CD4-positive, alpha-beta T cell treated with Interleukin-1 beta for 1 hour (primary cell): Measurements from ENCODE around the gene ATXN7L1.

Experiments used
- DNase-seq, 2 donors: peaks; one replicate each; pipeline ENCODE4 v3.0.0-alpha.2; 2020 to 2022

ATXN7L1 gene

DNA sequence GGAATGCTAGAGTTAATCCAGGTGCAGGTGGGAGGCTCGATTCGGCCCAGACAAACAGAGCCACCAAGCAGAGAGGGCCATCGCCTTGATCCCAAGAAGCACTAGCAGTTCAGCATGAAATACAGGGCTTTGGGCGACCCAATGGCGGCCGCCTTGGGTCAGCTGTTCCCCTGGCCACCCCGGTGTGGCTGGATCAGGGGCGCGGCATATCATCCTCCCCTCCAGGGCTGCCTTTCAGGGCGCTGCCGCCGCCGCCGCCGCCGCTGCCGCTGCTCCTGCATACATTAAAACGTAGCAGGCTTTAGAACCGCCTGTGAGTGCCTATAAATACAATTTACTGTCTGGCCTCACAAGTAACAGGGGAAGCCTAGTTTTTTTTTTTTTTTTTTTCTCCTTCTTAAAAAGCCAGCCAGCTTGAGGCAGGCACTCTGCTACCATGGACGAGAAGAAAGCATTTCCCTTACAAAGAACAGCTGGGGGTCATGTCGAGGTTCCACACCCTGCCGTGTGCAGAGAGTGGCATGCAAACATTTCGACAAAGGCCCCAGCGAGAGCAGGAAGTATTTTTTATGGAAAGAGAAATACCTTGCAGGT lies 237.4 kb downstream of the ATXN7L1 start:
- DNase-seq, result no peak

DNA sequence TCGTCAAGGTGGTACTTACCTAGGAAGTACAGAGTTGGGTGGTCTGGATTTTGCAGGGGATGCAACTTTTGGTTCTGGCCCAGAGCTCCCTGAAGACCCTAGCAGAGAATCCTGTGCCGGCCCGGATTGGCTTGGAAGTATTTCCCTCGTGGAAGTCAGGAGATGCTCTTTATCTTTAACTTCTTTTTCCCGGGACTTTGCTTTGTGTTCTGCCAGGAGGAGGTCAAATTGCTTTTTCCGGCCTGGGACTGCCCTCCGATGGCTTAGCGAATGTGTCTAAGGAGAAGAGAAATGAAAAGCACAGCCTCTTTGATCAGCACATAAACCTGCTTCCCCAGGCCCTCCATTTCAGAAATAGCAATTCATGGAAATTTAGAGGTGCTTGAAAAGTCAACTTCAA lies 238.1 kb downstream of the ATXN7L1 start:
- no peak for DNase-seq

DNA sequence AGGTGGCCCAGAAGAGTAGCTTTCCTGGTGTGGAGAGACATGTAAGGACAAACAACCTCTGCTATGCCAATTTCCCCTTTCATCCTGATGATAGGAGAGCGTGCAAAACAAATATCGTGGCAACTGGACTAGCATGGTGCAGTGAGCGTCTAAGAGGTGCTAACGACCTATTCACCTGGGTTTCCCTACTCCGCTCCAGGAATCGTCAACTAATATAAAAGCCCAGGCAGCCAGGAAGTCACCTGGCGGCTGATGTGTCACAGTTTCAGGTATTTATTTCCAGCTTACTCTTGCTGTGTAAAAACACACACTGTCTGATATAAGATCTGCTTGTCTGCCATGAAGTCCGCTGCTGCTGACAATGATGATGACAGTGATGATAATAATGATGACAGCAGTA lies 238.6 kb downstream of the ATXN7L1 start:
- DNase-seq, result no peak

DNA sequence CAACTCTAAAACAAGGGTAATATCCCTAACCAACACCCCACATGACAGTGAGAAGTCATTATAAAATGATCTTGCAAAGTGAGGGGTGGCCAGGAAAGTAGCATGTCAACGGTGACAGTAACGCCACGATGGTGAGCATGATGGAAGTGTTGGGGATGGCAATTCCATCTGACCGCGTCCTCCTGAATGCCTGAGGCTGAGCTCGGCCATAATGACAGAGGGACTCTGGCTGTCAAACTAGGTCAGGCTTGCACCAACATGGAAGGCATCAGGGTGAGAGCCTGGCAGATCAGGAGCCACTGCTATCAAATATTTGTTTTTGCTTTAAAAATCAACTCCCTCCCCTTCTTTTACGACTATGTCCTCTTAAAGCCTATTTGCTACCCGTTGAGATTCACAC lies 239.4 kb downstream of the ATXN7L1 start:
- DNase-seq, result no peak

DNA sequence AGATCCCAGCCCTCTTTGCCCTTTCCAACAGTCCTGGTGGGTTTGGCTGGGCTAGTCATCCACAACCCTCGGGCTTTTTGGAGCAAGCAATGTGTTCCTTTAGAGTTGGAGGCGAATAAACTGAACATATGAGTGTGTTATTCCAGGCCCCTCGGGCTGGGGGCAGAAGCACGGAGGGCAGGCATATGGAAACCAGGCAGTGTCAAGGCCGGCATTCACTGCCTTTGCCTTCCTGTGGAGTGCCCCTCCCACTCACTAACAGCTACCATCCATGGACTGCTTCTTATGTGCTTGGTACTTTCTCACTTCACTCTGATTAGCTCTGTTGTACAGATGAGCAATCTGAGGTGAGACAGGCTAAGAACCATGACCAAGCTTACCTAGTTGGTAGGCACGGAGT lies 241.2 kb downstream of the ATXN7L1 start:
- DNase-seq, result no peak

DNA sequence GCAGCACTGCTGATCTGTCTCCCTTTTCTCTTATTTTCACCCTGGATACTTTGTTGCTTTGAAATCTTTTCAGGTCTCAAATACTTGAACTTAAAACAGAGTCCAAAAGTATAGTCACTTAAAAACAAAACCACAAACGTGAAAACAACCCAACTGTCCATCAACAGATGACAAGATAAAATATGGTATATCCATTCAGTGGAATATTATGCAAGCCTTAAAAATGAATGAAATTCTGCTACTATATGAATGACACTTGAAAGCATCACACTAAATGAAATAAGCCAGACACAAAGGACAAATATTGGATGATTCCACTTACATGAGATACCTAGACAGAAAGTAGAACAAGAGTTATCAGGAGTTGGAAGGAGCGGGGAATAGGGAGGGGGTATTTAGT lies 250.4 kb downstream of the ATXN7L1 start:
- DNase-seq, result no peak

DNA sequence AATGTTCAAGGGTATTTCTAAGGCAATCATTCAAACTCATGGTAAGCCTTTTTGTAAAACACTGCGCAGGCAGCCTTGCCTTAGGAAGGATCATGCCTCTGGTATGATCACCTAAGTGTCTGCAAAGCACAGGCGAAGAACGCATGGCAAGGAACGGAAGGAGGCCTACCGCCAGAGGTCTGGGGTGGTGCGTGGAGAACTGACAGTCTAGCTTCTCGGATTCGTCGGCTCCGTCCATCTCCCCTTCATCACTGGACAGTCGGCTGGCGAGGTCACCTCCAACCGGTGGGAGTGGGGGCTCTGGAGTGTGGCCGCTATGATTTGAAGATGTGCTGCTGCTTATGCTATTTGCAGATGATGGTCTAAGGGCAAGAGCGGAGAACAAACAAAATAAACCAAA lies 252.5 kb downstream of the ATXN7L1 start:
- DNase-seq, result no peak

DNA sequence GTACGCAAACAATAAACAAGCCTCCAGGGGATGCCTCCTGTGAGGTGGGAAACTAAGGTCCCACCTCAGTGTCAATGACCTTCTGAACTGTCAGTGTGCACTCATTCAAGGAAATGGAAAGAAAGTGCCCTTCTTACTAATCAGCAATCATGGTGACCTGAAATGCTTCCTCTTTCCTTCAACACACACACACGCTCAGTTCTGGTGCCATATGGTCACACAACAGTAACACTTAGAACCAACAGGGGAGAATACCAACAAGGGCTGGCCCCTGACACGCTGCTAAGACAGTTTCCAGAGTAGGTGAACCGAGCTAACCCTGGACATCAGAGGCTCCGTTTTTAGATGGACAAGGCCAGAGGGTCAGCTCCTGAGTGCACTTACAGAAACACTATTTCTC lies 253.0 kb downstream of the ATXN7L1 start:
- DNase-seq, result no peak

DNA sequence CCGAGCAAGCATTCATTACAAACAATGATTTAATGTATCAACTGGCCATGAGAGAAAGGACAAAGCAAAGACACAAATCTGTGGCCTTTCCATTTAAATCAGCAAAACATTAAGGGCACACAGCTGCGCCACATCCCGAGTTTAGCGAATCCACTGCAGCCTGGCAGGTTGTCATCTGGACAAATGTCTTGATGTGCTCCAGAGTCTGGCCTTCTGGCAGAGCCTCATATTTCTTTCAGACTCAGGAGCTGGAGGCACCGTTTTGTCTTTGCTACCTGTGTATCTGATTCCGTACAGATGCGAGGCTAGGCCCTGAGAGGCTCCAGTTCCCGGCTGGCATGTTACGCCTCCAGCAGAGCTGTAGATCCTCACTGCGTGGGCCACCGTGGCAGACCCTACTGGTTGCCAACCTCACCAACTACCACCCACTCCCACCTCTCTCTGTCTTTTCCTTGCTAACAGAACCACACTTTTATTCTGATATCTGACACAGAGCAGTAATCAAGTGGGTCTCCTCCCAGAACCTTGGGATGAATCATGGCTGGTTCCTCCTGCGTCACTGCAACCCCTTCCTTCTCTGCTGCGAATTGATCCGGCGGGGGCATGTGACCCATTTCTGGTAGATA lies 254.2 kb downstream of the ATXN7L1 start:
- no peak for DNase-seq

DNA sequence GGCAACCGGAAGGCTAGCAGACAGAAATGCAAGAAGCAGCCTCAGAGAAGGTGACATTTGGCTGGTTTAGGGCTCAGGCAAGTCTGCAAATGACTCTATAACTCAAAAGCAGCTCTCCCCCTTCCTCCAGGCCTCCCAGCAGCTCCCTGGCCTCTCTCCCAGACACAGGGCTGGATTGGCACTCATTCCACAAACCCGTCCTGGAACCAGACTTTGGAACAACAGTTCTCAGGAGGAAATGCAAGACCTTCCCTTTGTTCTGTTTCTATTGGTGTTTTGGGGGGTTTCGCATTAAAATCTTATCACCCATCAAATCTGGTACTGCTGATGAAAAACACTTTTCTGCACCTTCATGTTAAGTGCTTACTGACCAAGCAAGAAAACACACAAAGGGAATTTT lies 254.8 kb downstream of the ATXN7L1 start:
- no peak for DNase-seq

DNA sequence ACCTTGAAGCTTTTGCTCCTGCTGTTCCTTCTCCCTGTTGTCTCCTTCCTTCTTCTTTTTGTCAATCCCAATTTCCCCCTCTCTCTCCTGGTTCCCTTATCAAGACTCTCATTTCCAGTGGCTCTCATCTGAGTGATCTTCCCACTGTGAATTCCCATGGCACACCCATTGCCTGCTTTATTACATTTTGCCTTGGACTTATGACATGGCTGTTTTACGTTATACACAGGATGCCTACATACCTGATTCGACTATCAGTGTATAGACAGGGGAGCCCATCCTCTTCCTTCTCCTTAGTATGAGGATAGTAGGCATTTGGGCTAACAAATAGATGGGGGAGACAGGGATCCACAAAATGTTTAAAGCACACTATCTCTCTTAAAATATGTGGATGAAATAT lies 255.2 kb downstream of the ATXN7L1 start:
- no peak for DNase-seq

DNA sequence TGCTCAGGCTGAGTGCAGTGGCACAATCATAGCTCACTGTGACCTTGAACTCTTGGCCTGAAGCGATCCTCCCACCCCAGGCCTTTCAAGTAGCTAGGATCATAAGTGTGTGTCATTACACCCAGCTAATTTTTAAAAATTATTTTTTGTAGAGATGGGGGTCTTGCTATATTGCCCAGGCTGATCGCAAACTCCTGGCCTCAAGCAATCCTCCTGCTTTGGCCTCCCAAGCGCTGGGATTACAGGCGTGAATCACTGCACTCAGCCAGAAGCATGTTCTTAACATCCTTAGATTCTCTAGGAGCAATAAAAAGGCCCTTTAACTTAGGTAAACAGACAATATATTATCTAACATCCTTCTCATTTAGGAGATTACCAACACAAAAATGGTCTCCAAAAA lies 256.8 kb downstream of the ATXN7L1 start:
- DNase-seq, result no peak

DNA sequence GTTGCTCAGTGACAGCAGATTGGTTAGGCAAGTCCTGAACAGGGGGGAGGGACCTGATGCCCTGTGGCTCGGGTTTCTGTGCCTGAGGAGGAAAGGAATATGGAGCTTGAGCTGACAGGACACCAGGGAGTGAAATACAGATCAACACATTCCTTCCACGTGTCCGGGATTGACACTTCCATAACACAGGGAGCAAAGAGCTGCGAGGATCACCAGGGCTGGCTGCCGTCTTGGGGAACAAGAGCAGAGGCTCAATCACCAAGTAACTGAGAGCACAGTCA lies 258.4 kb downstream of the ATXN7L1 start:
- no peak for DNase-seq

DNA sequence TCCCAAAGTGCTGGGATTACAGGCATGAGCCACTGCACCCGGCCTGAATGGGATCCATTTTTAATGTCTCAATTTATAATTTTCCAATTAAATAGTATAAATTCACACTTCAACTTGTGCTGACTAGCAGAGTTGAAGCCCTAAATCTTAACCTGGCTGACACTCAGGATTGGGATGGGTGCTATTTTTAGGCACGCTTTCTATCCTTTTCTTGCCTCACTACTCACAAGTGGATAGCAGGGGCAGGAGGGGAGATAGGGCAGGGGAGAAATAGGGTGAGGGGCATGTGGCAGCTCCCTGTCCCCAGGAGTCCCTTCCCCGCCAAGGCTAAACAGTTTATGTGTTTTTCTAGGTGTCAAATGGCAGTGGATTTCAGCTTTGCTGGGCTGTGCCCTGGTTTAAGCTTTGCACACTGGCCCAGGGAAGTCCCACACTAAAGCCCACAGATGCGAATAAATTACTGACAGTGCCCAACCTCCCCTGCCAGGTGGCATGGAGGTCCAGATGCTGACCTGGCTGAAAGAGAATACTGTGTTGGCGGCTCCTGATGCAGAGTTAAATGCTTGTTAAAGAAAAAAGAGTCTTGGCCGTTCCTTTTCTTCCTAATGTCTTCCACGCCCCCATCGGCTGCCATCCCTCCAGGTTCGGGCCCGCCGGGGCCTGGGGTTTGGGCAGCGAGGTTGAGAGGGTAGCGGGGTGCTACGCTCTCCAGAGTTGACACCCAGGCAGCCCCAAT lies 259.0 kb downstream of the ATXN7L1 start:
- no peak for DNase-seq

DNA sequence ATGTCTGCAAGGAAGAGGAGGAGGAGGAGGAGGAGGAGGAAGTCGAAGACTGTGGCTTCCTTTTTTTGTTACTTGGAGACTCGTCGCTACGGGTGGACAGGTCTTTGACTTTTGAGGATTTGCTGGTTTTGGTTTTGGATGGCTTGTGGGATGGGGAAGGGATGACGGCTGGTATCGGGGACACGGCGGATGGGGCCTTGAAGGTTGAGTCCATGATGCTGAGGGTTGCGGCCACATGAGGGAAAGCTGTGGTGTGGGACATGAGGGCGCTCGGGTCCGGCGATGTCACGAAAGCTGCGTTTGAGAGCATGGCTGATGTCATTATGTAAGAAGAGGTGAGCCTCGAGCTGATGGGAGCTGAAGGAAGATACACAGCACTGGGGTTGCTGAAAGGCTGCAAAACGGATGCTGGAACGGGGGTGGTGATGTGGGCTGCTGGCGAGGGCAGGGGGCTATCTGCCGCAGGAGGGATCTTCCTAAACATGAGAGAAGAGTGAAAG lies 262.0 kb downstream of the ATXN7L1 start:
- no peak for DNase-seq

DNA sequence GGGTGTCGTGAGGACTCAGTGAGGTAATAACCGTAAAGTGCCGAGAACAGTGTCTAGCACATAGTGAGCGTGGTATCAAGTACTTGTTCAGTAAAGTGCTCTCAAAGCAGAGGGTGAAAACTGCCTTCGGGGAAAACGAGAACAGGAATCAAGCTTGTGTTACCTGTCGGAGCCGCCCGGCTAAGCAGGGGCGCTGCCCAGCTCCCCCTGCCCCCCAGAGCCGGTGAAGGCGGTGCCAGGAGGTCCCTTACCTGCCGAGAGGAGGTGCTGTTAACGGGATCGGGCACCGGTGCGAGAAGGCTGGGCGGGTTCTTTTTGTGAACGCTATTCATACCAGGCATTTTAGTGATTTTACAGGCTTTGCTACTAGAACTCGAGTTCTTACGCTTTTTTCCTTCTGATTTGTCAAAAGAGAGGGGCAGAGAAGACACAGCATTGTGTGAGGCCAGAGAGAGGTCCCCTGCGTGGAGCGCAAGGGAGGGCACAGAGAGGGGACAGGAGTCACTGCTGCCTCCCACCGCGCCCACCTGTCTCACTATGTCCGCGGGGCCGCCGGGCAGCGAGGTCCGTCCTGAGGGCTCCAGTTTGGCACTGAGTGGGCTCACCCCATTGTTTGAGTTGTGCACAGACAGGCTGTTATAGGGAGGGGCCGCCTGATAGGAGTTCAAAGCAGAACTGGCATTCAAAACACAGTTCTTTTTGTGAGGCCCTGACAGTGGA lies 262.6 kb downstream of the ATXN7L1 start:
- DNase-seq, result no peak

DNA sequence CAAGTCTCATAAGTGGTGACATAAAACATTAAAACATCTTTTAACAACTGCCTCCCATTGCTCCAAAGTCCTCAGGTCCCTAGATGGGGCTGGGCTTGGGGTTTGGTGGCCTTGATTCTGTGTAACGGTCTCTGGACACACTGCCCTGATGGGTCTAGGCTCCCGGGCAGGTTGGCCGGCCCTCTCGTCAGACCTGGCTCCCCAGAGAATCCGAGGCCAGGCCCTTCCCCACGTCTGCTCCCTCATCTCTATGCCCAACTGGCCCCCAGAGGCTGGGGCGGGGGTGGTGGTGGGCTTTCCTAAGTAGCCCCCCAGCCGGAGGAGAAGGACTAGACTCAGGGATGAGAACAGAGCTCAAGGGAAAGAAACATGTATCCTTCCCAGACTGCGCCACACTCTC lies 263.6 kb downstream of the ATXN7L1 start:
- DNase-seq, result no peak

DNA sequence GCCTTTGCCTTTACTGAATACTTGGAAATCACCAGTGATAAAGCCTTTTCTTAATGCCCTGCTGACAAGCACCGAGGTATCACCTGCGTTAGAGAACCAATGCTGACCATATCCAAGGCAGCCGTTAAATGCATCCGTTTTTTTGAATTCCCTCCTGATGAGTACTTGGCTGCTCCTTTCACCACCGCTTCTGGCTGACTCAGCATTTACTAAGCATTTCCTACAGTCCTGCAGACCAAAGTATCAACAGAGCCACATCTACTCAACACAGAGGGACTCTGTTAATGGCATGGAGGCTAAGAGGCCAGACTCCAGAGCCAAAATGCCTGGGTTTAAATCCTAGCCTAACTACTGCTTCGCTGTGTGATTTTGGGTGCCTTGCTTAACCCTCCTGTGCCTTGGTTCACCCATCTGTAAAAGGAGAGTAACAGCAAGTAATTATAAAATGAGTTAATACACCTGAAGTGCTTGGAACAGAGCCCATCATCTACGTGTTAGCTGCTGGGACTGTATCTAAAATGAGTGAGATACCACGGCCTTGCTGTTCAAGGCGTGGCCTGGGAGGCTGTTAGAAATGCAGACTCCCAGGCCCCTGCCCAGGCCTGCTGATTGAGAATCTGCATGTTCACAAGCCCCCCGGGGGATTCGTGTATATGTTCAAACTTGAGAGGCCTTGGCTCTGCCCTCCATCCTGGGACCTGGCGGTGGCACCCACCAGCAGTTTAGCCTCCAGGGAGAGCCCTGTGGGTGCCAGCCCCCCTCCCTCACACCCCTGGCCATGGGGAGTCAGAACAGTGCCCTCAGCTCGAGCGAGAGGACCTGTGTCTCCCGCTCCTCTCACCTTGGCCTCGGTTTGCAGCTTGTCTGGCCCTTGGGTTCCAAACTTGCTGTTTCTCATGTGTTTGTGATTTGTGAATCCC lies 264.3 kb downstream of the ATXN7L1 start:
- DNase-seq, result no peak

DNA sequence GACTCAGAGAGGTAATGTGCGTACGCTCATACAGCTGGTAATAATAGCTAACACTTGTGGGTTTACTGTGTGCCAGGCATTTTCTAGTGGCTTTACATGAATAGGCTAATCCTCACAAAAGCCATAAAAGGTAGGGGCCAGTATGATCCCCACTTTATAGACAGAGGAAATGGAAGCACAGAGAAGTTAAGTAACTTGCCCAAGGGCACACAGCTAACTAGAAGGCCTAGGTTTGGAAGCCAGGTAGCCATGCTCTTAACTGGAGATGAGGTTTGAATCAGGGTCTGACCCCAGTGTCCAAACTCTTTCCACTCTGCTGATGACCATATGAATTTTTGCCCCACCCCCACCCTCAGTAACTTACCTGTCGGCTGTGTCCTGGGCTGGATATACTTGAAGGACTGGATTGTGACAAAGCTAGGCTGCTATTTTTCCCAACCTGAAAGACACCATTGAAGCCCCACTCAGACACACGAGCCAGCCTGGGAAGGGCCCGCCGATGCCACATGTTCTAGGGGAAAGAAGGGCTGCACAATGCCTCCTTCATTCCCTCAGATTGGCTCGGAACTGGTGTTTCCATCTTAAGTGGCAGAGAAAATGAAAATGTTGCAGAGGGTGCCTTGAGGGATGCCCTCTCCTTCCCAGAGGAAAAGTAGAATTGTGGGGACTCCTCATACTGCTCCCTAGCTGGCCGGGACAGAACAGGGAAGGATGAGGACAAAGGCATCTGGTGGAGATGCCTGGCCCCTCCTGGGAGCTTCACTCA lies 266.1 kb downstream of the ATXN7L1 start:
- DNase-seq, result no peak

DNA sequence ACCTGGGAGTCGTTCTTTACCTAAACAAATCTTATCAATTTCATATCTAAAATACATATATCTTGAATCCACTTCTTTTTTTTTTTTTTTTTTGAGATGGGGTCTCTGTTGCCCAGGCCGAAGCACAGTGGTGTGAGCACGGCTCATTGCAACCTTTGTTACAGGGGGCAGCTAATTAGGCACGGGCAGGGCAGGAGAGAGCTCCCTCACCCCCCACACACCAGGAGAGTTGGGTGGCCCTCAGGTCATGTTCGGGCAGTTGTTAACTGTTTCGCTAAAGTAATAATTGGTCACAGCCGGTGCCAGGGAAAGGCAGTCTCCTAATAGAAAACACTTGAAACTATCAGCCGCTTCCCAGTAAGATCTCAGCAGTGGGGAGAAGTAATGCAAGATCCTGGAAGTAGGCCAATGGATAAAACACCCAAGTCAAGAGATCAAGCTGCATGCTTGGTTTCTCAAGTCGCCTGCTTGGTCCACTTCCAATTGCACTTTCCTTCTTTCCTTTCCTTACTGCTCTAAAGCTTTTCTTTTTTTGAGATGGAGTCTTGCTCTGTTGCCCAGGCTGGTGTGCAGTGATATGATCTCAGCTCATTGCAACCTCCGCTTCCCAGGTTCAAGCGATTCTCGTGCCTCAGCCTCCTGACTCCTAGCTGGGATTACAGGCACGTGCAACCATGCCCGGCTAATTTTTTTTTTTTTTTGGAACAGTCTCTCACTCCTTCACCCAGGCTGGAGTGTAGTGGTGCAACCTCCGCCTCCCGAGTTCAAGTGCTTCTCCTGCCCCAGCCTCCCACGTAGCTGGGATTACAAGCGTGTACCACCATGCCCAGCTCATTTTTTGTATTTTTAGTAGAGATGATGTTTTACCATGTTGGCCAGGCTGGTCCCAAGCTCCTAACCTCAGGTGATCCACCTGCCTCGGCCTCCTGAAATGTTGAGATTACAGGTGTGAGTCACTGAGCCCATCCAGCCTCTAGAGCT lies 273.8 kb downstream of the ATXN7L1 start:
- no peak for DNase-seq
